22Rv1 (cell line): ENCODE data around the gene SLC36A4.

Experiments
- CTCF ChIP-seq: fragments of 450-650 bp; IDR thresholded peaks from 2 replicates; pipeline ENCODE4 v1.5.1; 2017; ENCODE audit warnings: mild to moderate bottlenecking
- ZFX ChIP-seq: fragments of 450-650 bp; IDR thresholded peaks from 2 replicates; pipeline ENCODE4 v1.6.1; 2017; ENCODE audit warnings: antibody characterized with exemption, borderline replicate concordance

GRCh38 chr11:93244018-93244417 lies 46.2 kb upstream of the SLC36A4 start:
- no peak for TF ChIP-seq CTCF
- TF ChIP-seq ZFX: no peak
